Fibroblast of the conjunctiva (primary cell): ENCODE data around the gene TNRC18.
"Not testable (repeated sequence)": the region's sequence is repeated elsewhere in the genome, so short reads cannot be mapped to it uniquely, and the experiment has no call there.

Experiments
- DNase-seq: peaks from one replicate; pipeline ENCODE4 v3.0.0-alpha.2; 2010; ENCODE audit warnings: low read depth

TNRC18 gene

GRCh38 chr7:5267829-5268228 is 155.8 kb downstream of the TNRC18 start:
- not testable (repeated sequence) for DNase-seq

- DNase-seq, result no peak
Measured at GRCh38 chr7:5266191-5267028, 157.2 kb downstream of the TNRC18 start.

- no peak for DNase-seq
Measured at GRCh38 chr7:5265320-5266190, 158.1 kb downstream of the TNRC18 start.

GRCh38 chr7:5263066-5263465 is 160.6 kb downstream of the TNRC18 start:
- not testable (repeated sequence) for DNase-seq

- not testable (repeated sequence) for DNase-seq
Measured at GRCh38 chr7:5260530-5261068, 163.0 kb downstream of the TNRC18 start.
